ENCODE data around the gene ANKRD39. TPM values are rescaled to one million over a fixed set of nuclear protein-coding genes. Genes with fewer than 3 reads are reported as not detected.

Gene ANKRD39
- total RNA-seq, 1 donor: 4.3 TPM

- H3K27me3 ChIP-seq (ENCODE audit: insufficient read depth, low read length): no peaks in the 10 kb centered on the region
- no peak overlapping the region for H3K4me3 ChIP-seq (ENCODE audit: low read length)
- H3K4me1 ChIP-seq (ENCODE audit: insufficient read depth, low read length): peaks cover 44% of the 10 kb centered on the region
- no peaks in the 10 kb centered on the region for H3K9me3 ChIP-seq (ENCODE audit: low read depth, low read length)
These were observed 1.4 kb upstream of the ANKRD39 start for GRCh38 chr2:96859099-96859649.

GRCh38 chr2:96856776-96857666 is 795 bp downstream of the ANKRD39 start:
- H3K27me3 ChIP-seq (ENCODE audit: insufficient read depth, low read length): no peaks in the 10 kb centered on the region
- no peaks in the 10 kb centered on the region for H3K9me3 ChIP-seq (ENCODE audit: low read depth, low read length)
- peak overlapping the region; percentile 63 for H3K4me3 ChIP-seq (ENCODE audit: low read length)
- peaks cover 26% of the 10 kb centered on the region for H3K4me1 ChIP-seq (ENCODE audit: insufficient read depth, low read length)

- Histone ChIP-seq H3K27me3 (ENCODE audit: insufficient read depth, low read length) (no peaks in the 10 kb centered on the region), H3K9me3 (ENCODE audit: low read depth, low read length) (no peaks in the 10 kb centered on the region), H3K4me3 (ENCODE audit: low read length) (no peak overlapping the region), H3K4me1 (ENCODE audit: insufficient read depth, low read length) (peaks cover 14% of the 10 kb centered on the region)
These were observed 4.5 kb downstream of the ANKRD39 start for GRCh38 chr2:96853321-96853720.

- Histone ChIP-seq H3K27me3 (ENCODE audit: insufficient read depth, low read length) (no peaks in the 10 kb centered on the region), H3K9me3 (ENCODE audit: low read depth, low read length) (no peaks in the 10 kb centered on the region), H3K4me1 (ENCODE audit: insufficient read depth, low read length) (peaks cover 14% of the 10 kb centered on the region), H3K4me3 (ENCODE audit: low read length) (no peak overlapping the region)
These were observed 5.1 kb downstream of the ANKRD39 start for GRCh38 chr2:96852667-96853066.

GRCh38 chr2:96848264-96848663 is 9.6 kb downstream of the ANKRD39 start:
- no peak overlapping the region for H3K4me3 ChIP-seq (ENCODE audit: low read length)
- H3K27me3 ChIP-seq (ENCODE audit: insufficient read depth, low read length): no peaks in the 10 kb centered on the region
- no peaks in the 10 kb centered on the region for H3K9me3 ChIP-seq (ENCODE audit: low read depth, low read length)
- H3K4me1 ChIP-seq (ENCODE audit: insufficient read depth, low read length): no peaks in the 10 kb centered on the region

- Histone ChIP-seq H3K4me3 (ENCODE audit: low read length) (no peak overlapping the region), H3K27me3 (ENCODE audit: insufficient read depth, low read length) (no peaks in the 10 kb centered on the region)
These were observed 10.2 kb downstream of the ANKRD39 start for GRCh38 chr2:96847586-96847985.

GRCh38 chr2:96846825-96847224 is 11.0 kb downstream of the ANKRD39 start:
- Histone ChIP-seq H3K4me3 (ENCODE audit: low read length) (no peak overlapping the region), H3K4me1 (ENCODE audit: insufficient read depth, low read length) (no peaks in the 10 kb centered on the region), H3K9me3 (ENCODE audit: low read depth, low read length) (no peaks in the 10 kb centered on the region), H3K27me3 (ENCODE audit: insufficient read depth, low read length) (no peaks in the 10 kb centered on the region)

More at GRCh38 chr2:96847586-96847985, 10.2 kb downstream of the ANKRD39 start:
- Histone ChIP-seq H3K9me3 (ENCODE audit: low read depth, low read length) (no peaks in the 10 kb centered on the region), H3K4me1 (ENCODE audit: insufficient read depth, low read length) (no peaks in the 10 kb centered on the region)

GRCh38 chr2:96844405-96844808 is 13.4 kb downstream of the ANKRD39 start:
- Histone ChIP-seq H3K9me3 (ENCODE audit: low read depth, low read length) (no peaks in the 10 kb centered on the region), H3K27me3 (ENCODE audit: insufficient read depth, low read length) (no peaks in the 10 kb centered on the region), H3K4me1 (ENCODE audit: insufficient read depth, low read length) (peaks cover 8% of the 10 kb centered on the region), H3K4me3 (ENCODE audit: low read length) (no peak overlapping the region)

GRCh38 chr2:96843538-96844268 is 14.1 kb downstream of the ANKRD39 start, which contains the start of gene ANKRD23:
TSS of gene ANKRD23 (minus strand) at chr2:96844021. CDS start at chr2:96843992, 29 bp downstream.
- H3K27me3 ChIP-seq (ENCODE audit: insufficient read depth, low read length): no peaks in the 10 kb centered on the region
- H3K4me1 ChIP-seq (ENCODE audit: insufficient read depth, low read length): peaks cover 16% of the 10 kb centered on the region
- no peak within 1 kb of the TSS for H3K4me3 ChIP-seq (ENCODE audit: low read length)
- H3K9me3 ChIP-seq (ENCODE audit: low read depth, low read length): no peaks in the 10 kb centered on the region

GRCh38 chr2:96842600-96842999 is 15.2 kb downstream of the ANKRD39 start:
- no peak overlapping the region for H3K4me3 ChIP-seq (ENCODE audit: low read length)
- H3K27me3 ChIP-seq (ENCODE audit: insufficient read depth, low read length): no peaks in the 10 kb centered on the region
- H3K4me1 ChIP-seq (ENCODE audit: insufficient read depth, low read length): peaks cover 18% of the 10 kb centered on the region
- H3K9me3 ChIP-seq (ENCODE audit: low read depth, low read length): no peaks in the 10 kb centered on the region

GRCh38 chr2:96841701-96842495 is 15.9 kb downstream of the ANKRD39 start:
- Histone ChIP-seq H3K4me3 (ENCODE audit: low read length) (no peak overlapping the region), H3K4me1 (ENCODE audit: insufficient read depth, low read length) (peaks cover 18% of the 10 kb centered on the region), H3K27me3 (ENCODE audit: insufficient read depth, low read length) (no peaks in the 10 kb centered on the region), H3K9me3 (ENCODE audit: low read depth, low read length) (no peaks in the 10 kb centered on the region)

- Histone ChIP-seq H3K9me3 (ENCODE audit: low read depth, low read length) (no peaks in the 10 kb centered on the region), H3K27me3 (ENCODE audit: insufficient read depth, low read length) (no peaks in the 10 kb centered on the region), H3K4me1 (ENCODE audit: insufficient read depth, low read length) (peaks cover 18% of the 10 kb centered on the region), H3K4me3 (ENCODE audit: low read length) (no peak overlapping the region)
These were observed 17.7 kb downstream of the ANKRD39 start for GRCh38 chr2:96839875-96840850.

GRCh38 chr2:96839293-96839874 is 18.4 kb downstream of the ANKRD39 start:
- no peaks in the 10 kb centered on the region for H3K27me3 ChIP-seq (ENCODE audit: insufficient read depth, low read length)
- no peak overlapping the region for H3K4me3 ChIP-seq (ENCODE audit: low read length)
- H3K4me1 ChIP-seq (ENCODE audit: insufficient read depth, low read length): peaks cover 18% of the 10 kb centered on the region
- no peaks in the 10 kb centered on the region for H3K9me3 ChIP-seq (ENCODE audit: low read depth, low read length)

Measured in mononuclear cell (primary cell).